Measurements from ENCODE around the gene CAPN2.

DNA sequence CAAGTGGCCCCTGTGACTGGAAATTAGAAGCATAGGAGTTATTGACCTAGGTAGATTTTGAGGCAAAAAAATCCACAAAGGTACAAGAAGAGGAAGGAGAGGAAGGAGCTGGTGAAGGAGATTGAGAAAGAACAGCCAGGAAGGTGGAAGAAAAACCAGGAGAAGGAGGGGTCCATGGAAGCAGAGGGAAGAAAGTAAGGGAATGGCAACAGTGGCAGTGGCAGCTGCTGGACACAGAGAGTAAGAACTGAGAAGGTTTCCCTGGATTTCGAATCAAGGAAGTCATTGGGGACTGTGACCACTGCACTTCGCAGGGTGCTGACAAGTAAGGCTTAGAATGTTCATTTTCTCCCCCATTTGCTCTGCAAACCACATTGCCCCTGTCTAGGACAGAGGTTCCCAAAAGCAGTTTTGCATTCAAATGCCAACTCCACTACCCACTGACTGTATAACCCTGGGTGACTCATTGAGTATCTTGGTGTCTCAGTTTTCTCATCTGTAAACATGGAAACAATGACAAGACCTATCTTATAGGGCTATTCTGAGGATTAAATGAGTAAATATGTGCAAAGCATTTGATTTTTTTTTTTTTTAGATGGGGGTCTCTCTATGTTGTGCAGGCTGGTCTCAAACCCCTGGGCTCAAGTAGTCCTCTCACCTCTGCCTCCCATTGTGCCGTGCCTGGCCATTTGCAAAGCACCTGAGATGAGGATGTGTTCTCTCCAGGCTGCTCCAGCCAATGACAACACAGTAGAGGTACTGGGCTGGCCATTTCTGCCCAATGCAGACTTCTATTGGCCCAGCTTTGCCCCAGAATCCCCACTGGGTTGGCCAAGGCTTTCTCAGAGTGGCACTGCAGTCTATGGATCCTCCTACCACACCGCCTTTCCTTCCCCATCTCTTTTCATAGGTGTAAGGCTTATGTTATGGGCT is 9.3 kb upstream of the CAPN2 start:
- no peak for TF ChIP-seq POLR2A (IDR thresholded peaks at IDR 0.05; ENCODE audit: low read length)
- TF ChIP-seq GATA1 (IDR thresholded peaks at IDR 0.05; ENCODE audit: low read depth, low read length), result no peak
